ENCODE results near the gene B4GALT5.
"Not testable (repeated sequence)": the region's sequence is repeated elsewhere in the genome, so short reads cannot be mapped to it uniquely, and the experiment has no call there.

B4GALT5 gene

GRCh38 chr20:49677777-49678758 is 35.6 kb downstream of the B4GALT5 start:
- no peak for DNase-seq

- peak; percentile 27 for DNase-seq
Measured at GRCh38 chr20:49676581-49677291, 36.9 kb downstream of the B4GALT5 start.

GRCh38 chr20:49675368-49676151 is 38.1 kb downstream of the B4GALT5 start:
- DNase-seq = no peak

GRCh38 chr20:49674383-49675352 is 39.0 kb downstream of the B4GALT5 start:
- no peak for DNase-seq

GRCh38 chr20:49672096-49672664 is 41.5 kb downstream of the B4GALT5 start:
- DNase-seq = no peak

GRCh38 chr20:49671433-49671832 is 42.2 kb downstream of the B4GALT5 start:
- DNase-seq = no peak

- no peak for DNase-seq
Measured at GRCh38 chr20:49669601-49670189, 44.0 kb downstream of the B4GALT5 start.

GRCh38 chr20:49668878-49669195 is 44.8 kb downstream of the B4GALT5 start:
- not testable (repeated sequence) for DNase-seq

- DNase-seq = peak; percentile 54
Measured at GRCh38 chr20:49668181-49668877, 45.3 kb downstream of the B4GALT5 start.

- DNase-seq = no peak
Measured at GRCh38 chr20:49666911-49667310, 46.8 kb downstream of the B4GALT5 start.

- DNase-seq = no peak
Measured at GRCh38 chr20:49665796-49666195, 47.9 kb downstream of the B4GALT5 start.

GRCh38 chr20:49664612-49665313 is 48.9 kb downstream of the B4GALT5 start:
- DNase-seq = no peak

GRCh38 chr20:49663112-49663511 is 50.6 kb downstream of the B4GALT5 start:
- no peak for DNase-seq

- no peak for DNase-seq
Measured at GRCh38 chr20:49661560-49662329, 51.9 kb downstream of the B4GALT5 start.

GRCh38 chr20:49660912-49661311 is 52.8 kb downstream of the B4GALT5 start:
- DNase-seq = no peak

- no peak for DNase-seq
Measured at GRCh38 chr20:49659056-49659455, 54.6 kb downstream of the B4GALT5 start.

- DNase-seq = no peak
Measured at GRCh38 chr20:49658508-49658907, 55.2 kb downstream of the B4GALT5 start.

- DNase-seq = no peak
Measured at GRCh38 chr20:49657118-49657901, 56.4 kb downstream of the B4GALT5 start.
